CD4-positive, alpha-beta T cell (primary cell): ENCODE data around the gene WDFY4. TPM values are rescaled to one million over a fixed set of nuclear protein-coding genes. Genes with fewer than 3 reads are reported as not detected.

ENCODE experiments used
- ATAC-seq: fragments of 200-7000 bp; cut with Tn5 transposase; one replicate; pipeline ENCODE4 v1.10.0; 2022; ENCODE audit warnings: mild to moderate bottlenecking; ENCODE audit not compliant: poor library complexity
- CTCF ChIA-PET: fragments of 350-600 bp; sonication (Branson Sonifier 250); formaldehyde crosslinking; loops from one replicate; lab custom pipeline; 2021; ENCODE audit warnings: antibody characterized with exemption, inconsistent platforms; lab: Charles Lee
- POLR2A ChIA-PET: fragments of 350-600 bp; sonication (Branson Sonifier 250); formaldehyde crosslinking; loops from one replicate; lab custom pipeline; 2021; ENCODE audit warnings: antibody characterized with exemption, inconsistent platforms; lab: Charles Lee
- DNase-seq, 14 experiments: peaks; one replicate each; pipeline ENCODE4 v3.0.0-alpha.2; 2013 to 2020; ENCODE audit warnings: mixed read lengths in 2 of 14
- H3K27ac ChIP-seq, 2 donors: one replicate each; pipeline versions ENCODE4 v1.5.1 to v1.7.0; 2013; ENCODE audit warnings: low read length in 2 of 2, low read depth in 1 of 2, mild to moderate bottlenecking in 1 of 2
- H3K27me3 ChIP-seq, 2 experiments: 1 replicate in 1 of 2; 2 replicates in 1 of 2; pipeline versions ENCODE4 v1.6.1 to v1.7.0; 2013; ENCODE audit warnings: low read length in 2 of 2, control low read depth in 1 of 2, mild to moderate bottlenecking in 1 of 2, moderate library complexity in 1 of 2; ENCODE audit not compliant: insufficient read depth in 2 of 2, control insufficient read depth in 1 of 2
- H3K36me3 ChIP-seq: one replicate; pipeline ENCODE4 v1.6.1; 2013; ENCODE audit warnings: low read length, control low read depth; ENCODE audit not compliant: insufficient read depth
- H3K4me1 ChIP-seq: one replicate; pipeline ENCODE4 v1.6.1; 2013; ENCODE audit warnings: low read length, control low read depth; ENCODE audit not compliant: insufficient read depth
- H3K4me3 ChIP-seq: one replicate; pipeline ENCODE4 v1.5.1; 2013; ENCODE audit warnings: mild to moderate bottlenecking, low read length, moderate library complexity
- H3K9me3 ChIP-seq, 2 experiments: 1 replicate in 1 of 2; 2 replicates in 1 of 2; pipeline versions ENCODE4 v1.6.1 to v1.7.0; 2013; ENCODE audit warnings: low read length in 2 of 2, mild to moderate bottlenecking in 2 of 2, control low read depth in 1 of 2, moderate library complexity in 1 of 2; ENCODE audit not compliant: control insufficient read depth in 1 of 2, insufficient read depth in 1 of 2
- H3K27ac Mint-ChIP-seq: one replicate; pipeline ENCODE4 v1.8.0; 2020; ENCODE audit warnings: mixed read lengths
- H3K27me3 Mint-ChIP-seq: one replicate; pipeline ENCODE4 v1.8.0; 2021; ENCODE audit warnings: mixed read lengths
- H3K36me3 Mint-ChIP-seq: one replicate; pipeline ENCODE4 v1.8.0; 2021; ENCODE audit warnings: low read depth, mixed read lengths
- H3K4me1 Mint-ChIP-seq: one replicate; pipeline ENCODE4 v1.8.0; 2021; ENCODE audit warnings: low read depth, mixed read lengths
- H3K4me3 Mint-ChIP-seq: one replicate; pipeline ENCODE4 v1.8.0; 2020; ENCODE audit warnings: mild to moderate bottlenecking, mixed read lengths
- H3K9me3 Mint-ChIP-seq: one replicate; pipeline ENCODE4 v1.8.0; 2020; ENCODE audit warnings: mixed read lengths
- intact Hi-C, 2 experiments: fragments of 100-400 bp; cut with DNase I in 1 of 2; cut with micrococcal nuclease in 1 of 2; formaldehyde crosslinking; loops; one replicate each; pipeline versions ENCODE4 v1.15.1 to v1.9.0; 2023 to 2025; cut with DNase I, micrococcal nuclease
- total RNA-seq, 174 experiments: library from RNA in 2 of 174; stranded (reverse) in 2 of 174; gene quantifications; one replicate each; pipeline ENCODE4 v1.2.3 and lab custom pipeline; 2021 to 2026
- TF ChIP-seq, protein P1 (sequence below): fragments of 200-600 bp; IDR thresholded peaks from one replicate; pipeline ENCODE4 v1.8.0; 2022; ENCODE audit warnings: antibody characterized with exemption, mild to moderate bottlenecking

WDFY4 gene
- total RNA-seq, 2 experiments from 2014 or later: 1.3 to 2.5 TPM

DNA sequence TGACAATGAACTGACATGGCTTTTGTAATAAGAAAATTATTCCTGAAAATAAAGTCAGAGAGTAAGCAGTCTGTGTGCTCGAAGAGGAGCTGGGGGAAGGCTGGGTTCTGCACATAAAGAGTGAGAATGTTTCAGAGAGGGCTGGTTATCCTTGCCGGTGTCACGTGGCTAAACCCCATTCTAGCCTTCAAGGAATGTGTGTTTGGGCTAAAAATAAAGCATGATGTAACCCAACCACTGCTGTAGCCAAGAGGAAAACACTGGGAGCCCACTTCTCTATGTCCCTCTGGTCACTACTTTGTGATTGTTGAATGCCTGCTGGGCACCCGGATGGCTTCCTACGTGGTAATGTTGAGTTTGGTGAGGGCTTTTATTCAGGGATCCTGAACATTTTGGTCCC, 23.5 kb downstream of the WDFY4 start:
- H3K4me3 Mint-ChIP-seq: no peak overlapping the region

DNA sequence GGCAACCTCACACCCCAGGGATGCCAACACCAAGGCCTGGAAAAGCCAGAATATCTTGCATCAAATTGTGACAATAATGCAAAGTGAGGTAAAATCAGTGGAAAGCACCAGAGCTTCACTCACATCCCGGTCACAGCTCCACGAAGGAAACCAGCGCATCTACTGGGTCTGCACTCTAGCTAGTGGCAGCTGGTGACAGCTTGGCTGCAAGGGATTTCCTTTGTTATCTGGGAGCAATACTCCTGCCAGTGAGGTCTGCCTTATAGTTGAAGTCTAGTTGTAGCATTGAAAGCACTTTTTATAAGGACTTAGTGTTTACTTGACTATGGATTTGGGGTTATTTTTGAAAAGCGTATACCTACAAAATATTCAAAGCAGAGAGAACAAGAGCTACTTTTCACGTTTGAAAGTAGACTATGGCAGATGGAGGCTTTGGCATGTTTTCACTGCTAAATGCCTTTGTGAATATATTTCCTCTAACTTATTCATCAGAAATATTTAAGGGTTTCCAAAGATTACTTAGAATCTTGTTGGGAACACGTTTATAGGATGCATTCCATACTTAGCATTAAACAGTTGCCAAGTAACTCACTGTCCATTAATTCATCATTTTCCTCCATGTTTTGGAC, 26.1 kb downstream of the WDFY4 start:
- peaks cover 6 to 8% of the 10 kb centered on the region in 2 experiments for H3K9me3 ChIP-seq
- no peaks in the 10 kb centered on the region for H3K4me1 ChIP-seq
- peaks cover 5% of the 10 kb centered on the region for H3K9me3 Mint-ChIP-seq
- H3K27me3 Mint-ChIP-seq: peaks cover 4% of the 10 kb centered on the region
- DNase-seq (no peak), ATAC-seq (no peak)
- ChIA-PET POLR2A (no interaction called here), CTCF (interaction anchor here (0.7 kb wide), 1 partner anchor 81 kb away, joined by 3 read pairs; no protein-coding TSS in a partner anchor)
- TF ChIP-seq, protein P1, sequence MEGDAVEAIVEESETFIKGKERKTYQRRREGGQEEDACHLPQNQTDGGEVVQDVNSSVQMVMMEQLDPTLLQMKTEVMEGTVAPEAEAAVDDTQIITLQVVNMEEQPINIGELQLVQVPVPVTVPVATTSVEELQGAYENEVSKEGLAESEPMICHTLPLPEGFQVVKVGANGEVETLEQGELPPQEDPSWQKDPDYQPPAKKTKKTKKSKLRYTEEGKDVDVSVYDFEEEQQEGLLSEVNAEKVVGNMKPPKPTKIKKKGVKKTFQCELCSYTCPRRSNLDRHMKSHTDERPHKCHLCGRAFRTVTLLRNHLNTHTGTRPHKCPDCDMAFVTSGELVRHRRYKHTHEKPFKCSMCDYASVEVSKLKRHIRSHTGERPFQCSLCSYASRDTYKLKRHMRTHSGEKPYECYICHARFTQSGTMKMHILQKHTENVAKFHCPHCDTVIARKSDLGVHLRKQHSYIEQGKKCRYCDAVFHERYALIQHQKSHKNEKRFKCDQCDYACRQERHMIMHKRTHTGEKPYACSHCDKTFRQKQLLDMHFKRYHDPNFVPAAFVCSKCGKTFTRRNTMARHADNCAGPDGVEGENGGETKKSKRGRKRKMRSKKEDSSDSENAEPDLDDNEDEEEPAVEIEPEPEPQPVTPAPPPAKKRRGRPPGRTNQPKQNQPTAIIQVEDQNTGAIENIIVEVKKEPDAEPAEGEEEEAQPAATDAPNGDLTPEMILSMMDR: no peak
- H3K27me3 ChIP-seq: no peaks in the 10 kb centered on the region
- H3K27ac Mint-ChIP-seq: no peak overlapping the region
- intact Hi-C loops: no loop called here
- H3K36me3 ChIP-seq: no peaks in the 10 kb centered on the region
- H3K4me1 Mint-ChIP-seq: no peaks in the 10 kb centered on the region
- H3K27ac ChIP-seq: no peak overlapping the region
- no peak overlapping the region for H3K4me3 Mint-ChIP-seq
- H3K36me3 Mint-ChIP-seq: no peaks in the 10 kb centered on the region
- no peak overlapping the region for H3K4me3 ChIP-seq

More for the DNA sequence above, 23.5 kb downstream of the WDFY4 start:
- Histone ChIP-seq H3K9me3 (no peaks in the 10 kb centered on the region), H3K4me3 (no peak overlapping the region), H3K27me3 (peaks cover 0 to 4% of the 10 kb centered on the region in 2 experiments), H3K27ac (no peak overlapping the region), H3K4me1 (no peaks in the 10 kb centered on the region), H3K36me3 (no peaks in the 10 kb centered on the region)
- no peak for ATAC-seq
- TF ChIP-seq, protein P1: no peak
- H3K36me3 Mint-ChIP-seq: no peaks in the 10 kb centered on the region
- H3K27ac Mint-ChIP-seq: no peak overlapping the region
- H3K27me3 Mint-ChIP-seq: peaks cover 4% of the 10 kb centered on the region
- ChIA-PET CTCF (no interaction called here), POLR2A (no interaction called here)
- H3K9me3 Mint-ChIP-seq: no peaks in the 10 kb centered on the region
- DNase-seq: no peak
- no peaks in the 10 kb centered on the region for H3K4me1 Mint-ChIP-seq
- intact Hi-C loops: no loop called here

DNA sequence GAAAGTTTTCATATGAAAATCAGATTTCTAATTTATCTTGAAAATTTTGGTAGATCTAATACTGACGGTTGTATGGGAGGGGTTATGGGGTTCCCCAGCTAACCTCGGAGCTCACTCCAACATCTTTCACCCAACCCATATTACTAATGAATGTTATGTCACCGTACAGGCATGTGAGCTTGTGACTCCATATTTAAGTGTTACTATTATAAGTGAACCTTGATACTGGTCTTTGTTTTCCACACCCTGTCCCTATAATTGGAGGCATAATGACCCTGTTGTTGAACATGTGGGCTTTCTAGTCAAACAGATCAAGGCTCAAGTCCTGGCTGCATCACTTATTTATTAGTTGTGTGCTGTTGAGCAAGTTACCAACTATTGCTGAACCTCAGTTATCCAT, 27.2 kb downstream of the WDFY4 start:
- ATAC-seq (no peak), DNase-seq (no peak)
- no peaks in the 10 kb centered on the region for H3K4me1 ChIP-seq
- H3K4me3 Mint-ChIP-seq: no peak overlapping the region
- ChIA-PET POLR2A (no interaction called here), CTCF (interaction anchor here (0.7 kb wide), 1 partner anchor 80 kb away, joined by 3 read pairs; no protein-coding TSS in a partner anchor)
- H3K36me3 Mint-ChIP-seq: no peaks in the 10 kb centered on the region
- no peak overlapping the region for H3K4me3 ChIP-seq
- H3K9me3 Mint-ChIP-seq: peaks cover 5% of the 10 kb centered on the region
- H3K9me3 ChIP-seq: peaks cover 6 to 9% of the 10 kb centered on the region in 2 experiments
- no peaks in the 10 kb centered on the region for H3K4me1 Mint-ChIP-seq
- intact Hi-C loops: no loop called here
- TF ChIP-seq, protein P1: no peak
- peaks cover 4% of the 10 kb centered on the region for H3K27me3 Mint-ChIP-seq
- H3K27ac ChIP-seq: no peak overlapping the region
- no peak overlapping the region for H3K27ac Mint-ChIP-seq
- no peaks in the 10 kb centered on the region for H3K27me3 ChIP-seq
- no peaks in the 10 kb centered on the region for H3K36me3 ChIP-seq
